Peyer's patch (tissue), 4 donors: ENCODE measurements around the gene LIPC. TPM values are rescaled to one million over a fixed set of nuclear protein-coding genes. Genes with fewer than 3 reads are reported as not detected.
A peak's percentile ranks its signal among the peaks of the same experiment; 100 is the strongest.

ENCODE experiments used
- DNase-seq, 3 donors: peaks; one replicate each; pipeline ENCODE4 v3.0.0-alpha.2; 2017 to 2019
- H3K27ac ChIP-seq, 4 donors: fragments of 200-600 bp; sonication (generic); one replicate each; pipeline ENCODE4 v1.5.1; 2016 to 2019
- H3K27me3 ChIP-seq, 2 donors: fragments of 200-600 bp; sonication (generic); one replicate each; pipeline ENCODE4 v1.5.1; 2019
- H3K36me3 ChIP-seq, 3 donors: fragments of 200-600 bp; sonication (generic); one replicate each; pipeline ENCODE4 v1.5.1; 2016 to 2019
- H3K4me1 ChIP-seq, 4 donors: fragments of 200-600 bp; sonication (generic); one replicate each; pipeline ENCODE4 v1.5.1; 2016 to 2019
- H3K4me3 ChIP-seq, 4 donors: fragments of 200-600 bp; sonication (generic); 1 replicate in 3 of 4; 2 replicates in 1 of 4; pipeline ENCODE4 v1.5.1; 2016 to 2019; ENCODE audit warnings: mild to moderate bottlenecking in 1 of 4
- H3K9me3 ChIP-seq, 4 donors: fragments of 200-600 bp; sonication (generic); one replicate each; pipeline ENCODE4 v1.5.1; 2016 to 2019; ENCODE audit warnings: mild to moderate bottlenecking in 1 of 4
- POLR2A ChIP-seq, 2 donors: fragments of 450-650 bp; IDR thresholded peaks; one replicate each; pipeline ENCODE4 v1.5.1; 2017; ENCODE audit warnings: antibody characterized with exemption in 2 of 2, mild to moderate bottlenecking in 2 of 2, moderate library complexity in 2 of 2
- total RNA-seq, 4 donors: library from RNA; depleted of rRNA; stranded (reverse); fragments of >200 nt; gene quantifications; one replicate each; pipeline ENCODE4 v1.1.0, GENCODE V29; 2016
- TF ChIP-seq, protein P1 (sequence below), 6 experiments: fragments of 450-650 bp in 4 of 6; fragments of 200-600 bp in 2 of 6; sonication (generic) in 1 of 6; IDR thresholded peaks; one replicate each; pipeline ENCODE4 v1.5.1; 2017 to 2019; ENCODE audit warnings: antibody characterized with exemption in 6 of 6, mild to moderate bottlenecking in 3 of 6, moderate library complexity in 1 of 6

LIPC gene
- total RNA-seq, 4 donors from 2014 or later: 0.40 to 8.9 (median 1.0) TPM; not detected in 1

DNA sequence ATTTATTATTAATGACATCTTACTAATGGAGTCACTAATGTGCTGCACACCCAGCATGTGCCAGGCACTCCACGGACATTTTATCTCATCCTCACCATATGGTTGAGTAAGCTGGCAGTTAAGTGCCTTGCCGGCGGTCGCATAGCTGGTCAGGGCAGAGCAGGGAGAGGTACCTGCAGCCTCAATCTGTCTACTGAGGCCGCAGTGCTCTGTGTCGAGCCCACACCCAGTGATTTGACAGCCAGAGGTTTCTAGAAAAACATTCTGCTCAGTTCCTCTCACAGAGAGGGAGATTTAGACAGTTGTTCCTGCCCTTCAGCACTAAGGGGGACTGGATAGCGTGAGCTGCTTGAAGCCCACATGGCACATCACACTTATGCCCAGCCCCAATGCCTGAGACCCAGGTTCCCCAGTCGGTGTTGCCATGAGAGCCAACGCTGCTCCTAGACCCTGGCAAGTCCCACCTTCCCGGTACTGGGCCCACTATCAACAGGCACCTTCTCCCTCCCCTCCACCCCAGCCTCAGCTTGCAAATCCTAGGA, 2.6 kb downstream of the LIPC start:
- no peaks in the 10 kb centered on the region for H3K27me3 ChIP-seq
- no peak for DNase-seq
- no peak for TF ChIP-seq POLR2A (IDR thresholded peaks at IDR 0.05)
- TF ChIP-seq, protein P1, sequence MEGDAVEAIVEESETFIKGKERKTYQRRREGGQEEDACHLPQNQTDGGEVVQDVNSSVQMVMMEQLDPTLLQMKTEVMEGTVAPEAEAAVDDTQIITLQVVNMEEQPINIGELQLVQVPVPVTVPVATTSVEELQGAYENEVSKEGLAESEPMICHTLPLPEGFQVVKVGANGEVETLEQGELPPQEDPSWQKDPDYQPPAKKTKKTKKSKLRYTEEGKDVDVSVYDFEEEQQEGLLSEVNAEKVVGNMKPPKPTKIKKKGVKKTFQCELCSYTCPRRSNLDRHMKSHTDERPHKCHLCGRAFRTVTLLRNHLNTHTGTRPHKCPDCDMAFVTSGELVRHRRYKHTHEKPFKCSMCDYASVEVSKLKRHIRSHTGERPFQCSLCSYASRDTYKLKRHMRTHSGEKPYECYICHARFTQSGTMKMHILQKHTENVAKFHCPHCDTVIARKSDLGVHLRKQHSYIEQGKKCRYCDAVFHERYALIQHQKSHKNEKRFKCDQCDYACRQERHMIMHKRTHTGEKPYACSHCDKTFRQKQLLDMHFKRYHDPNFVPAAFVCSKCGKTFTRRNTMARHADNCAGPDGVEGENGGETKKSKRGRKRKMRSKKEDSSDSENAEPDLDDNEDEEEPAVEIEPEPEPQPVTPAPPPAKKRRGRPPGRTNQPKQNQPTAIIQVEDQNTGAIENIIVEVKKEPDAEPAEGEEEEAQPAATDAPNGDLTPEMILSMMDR (IDR thresholded peaks at IDR 0.05): no peak
- no peak overlapping the region for H3K27ac ChIP-seq
- H3K9me3 ChIP-seq: no peaks in the 10 kb centered on the region
- no peaks in the 10 kb centered on the region for H3K36me3 ChIP-seq
- peaks cover 0 to 8% (median 0%) of the 10 kb centered on the region in 4 donors for H3K4me1 ChIP-seq
- no peak overlapping the region for H3K4me3 ChIP-seq

DNA sequence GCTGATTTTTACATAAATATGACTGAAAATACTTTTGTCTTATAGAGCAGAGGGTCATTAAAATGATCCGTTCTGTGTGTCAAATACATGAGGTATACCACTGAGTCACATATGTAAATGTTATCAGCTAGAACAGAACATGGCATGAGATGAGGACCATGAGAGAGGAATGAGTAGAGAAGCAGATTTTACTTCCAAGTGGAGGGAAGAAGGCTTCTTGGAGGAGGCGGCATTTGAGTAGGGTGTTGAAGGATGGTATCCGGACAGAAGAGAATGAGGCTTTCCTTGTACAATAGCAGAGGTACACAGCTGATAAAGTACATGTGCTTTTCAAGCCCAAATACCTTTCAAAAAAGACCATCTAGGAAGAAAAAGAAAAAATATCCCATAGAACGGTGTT, 4.8 kb downstream of the LIPC start:
- no peak for DNase-seq
- Histone ChIP-seq H3K27ac (no peak overlapping the region), H3K36me3 (no peaks in the 10 kb centered on the region), H3K4me3 (no peak overlapping the region), H3K4me1 (peaks cover 0 to 25% (median 8%) of the 10 kb centered on the region in 4 donors), H3K27me3 (no peaks in the 10 kb centered on the region), H3K9me3 (no peaks in the 10 kb centered on the region)
- TF ChIP-seq POLR2A (IDR thresholded peaks at IDR 0.05): no peak
- TF ChIP-seq, protein P1 (IDR thresholded peaks at IDR 0.05): no peak

DNA sequence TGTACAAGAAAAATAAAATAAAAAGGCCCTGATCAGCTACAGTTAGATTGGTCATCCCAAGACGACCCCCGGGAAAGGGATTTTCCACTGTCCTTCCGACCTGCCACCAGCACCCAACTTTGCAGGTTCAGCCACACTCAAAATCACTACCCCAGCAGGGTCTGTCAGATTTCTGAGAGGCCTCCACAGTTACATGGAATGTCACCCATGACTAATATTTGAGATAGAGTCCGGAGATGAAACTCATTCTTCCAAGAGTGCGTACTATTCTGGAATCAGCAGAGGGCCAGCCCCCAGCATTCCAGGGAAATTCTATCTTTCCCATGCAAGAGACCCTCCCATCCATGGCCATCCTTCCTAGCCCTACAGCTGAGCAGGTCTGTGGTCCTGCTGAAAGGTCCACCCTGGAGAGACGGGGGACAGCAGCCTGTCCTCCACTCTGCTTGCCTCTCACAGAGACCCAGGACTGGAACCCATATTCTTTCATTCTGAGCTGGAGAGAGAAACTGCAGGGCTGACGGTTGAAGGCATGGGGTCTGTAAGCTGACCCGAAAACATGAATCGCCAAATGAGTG, 5.8 kb downstream of the LIPC start:
- Histone ChIP-seq H3K9me3 (no peaks in the 10 kb centered on the region), H3K27me3 (no peaks in the 10 kb centered on the region), H3K36me3 (no peaks in the 10 kb centered on the region), H3K4me1 (peaks cover 0 to 29% (median 8%) of the 10 kb centered on the region in 4 donors), H3K27ac (no peak overlapping the region), H3K4me3 (no peak overlapping the region)
- TF ChIP-seq POLR2A (IDR thresholded peaks at IDR 0.05): no peak
- TF ChIP-seq, protein P1 (IDR thresholded peaks at IDR 0.05): no peak
- no peak for DNase-seq

DNA sequence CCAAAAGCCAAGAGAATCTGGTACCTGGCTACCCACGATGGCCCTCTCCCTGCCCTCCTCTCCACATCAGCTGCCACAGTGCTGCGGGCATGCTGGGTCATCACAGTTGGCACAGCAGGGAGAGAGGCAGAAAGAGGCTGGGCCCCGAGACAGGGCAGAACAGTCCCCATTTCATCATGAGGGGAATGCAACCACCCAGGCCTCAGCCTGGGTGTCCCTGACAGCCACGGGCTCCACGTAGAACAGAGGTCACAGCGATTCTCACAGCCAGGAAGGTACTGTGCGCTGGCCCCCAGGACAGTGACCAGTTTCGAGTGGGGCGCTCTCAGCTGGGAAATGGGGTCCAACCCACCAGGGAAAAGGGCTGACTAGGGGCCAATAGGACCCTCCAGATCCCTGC, 6.3 kb downstream of the LIPC start:
- H3K27me3 ChIP-seq: no peaks in the 10 kb centered on the region
- no peak overlapping the region for H3K4me3 ChIP-seq
- H3K27ac ChIP-seq: no peak overlapping the region
- H3K9me3 ChIP-seq: no peaks in the 10 kb centered on the region
- DNase-seq: no peak
- peaks cover 0 to 29% (median 8%) of the 10 kb centered on the region in 4 donors for H3K4me1 ChIP-seq
- H3K36me3 ChIP-seq: no peaks in the 10 kb centered on the region
- TF ChIP-seq POLR2A (IDR thresholded peaks at IDR 0.05): no peak

DNA sequence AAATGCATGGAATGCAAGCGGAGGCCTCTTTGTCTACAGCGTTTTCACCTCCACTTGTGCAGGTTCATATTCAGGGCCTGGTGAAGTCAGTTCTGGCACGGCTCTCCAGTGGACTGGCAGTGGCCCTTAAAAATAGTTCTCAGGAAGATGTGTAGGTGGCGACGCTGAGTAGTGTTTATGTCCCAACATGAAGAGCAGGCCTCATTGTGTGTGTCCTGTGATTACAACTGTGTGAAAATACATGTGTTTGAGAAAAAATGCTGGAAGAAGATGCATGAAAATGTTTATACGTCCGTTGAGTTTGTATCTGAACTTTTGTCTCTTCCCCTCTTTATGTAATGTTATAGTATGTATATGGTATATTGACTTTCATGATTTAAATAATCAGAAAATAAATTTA, 7.2 kb downstream of the LIPC start:
- H3K4me3 ChIP-seq: no peak overlapping the region
- DNase-seq: peak in 1 of 3 donors; percentile 70
- H3K27ac ChIP-seq: no peak overlapping the region
- no peaks in the 10 kb centered on the region for H3K27me3 ChIP-seq
- H3K36me3 ChIP-seq: no peaks in the 10 kb centered on the region
- H3K4me1 ChIP-seq: peaks cover 0 to 24% (median 8%) of the 10 kb centered on the region in 4 donors
- no peaks in the 10 kb centered on the region for H3K9me3 ChIP-seq
- no peak for TF ChIP-seq POLR2A (IDR thresholded peaks at IDR 0.05)
- TF ChIP-seq, protein P1 (IDR thresholded peaks at IDR 0.05): peak in 3 of 6 experiments; percentile 50 to 59 (median 52)

DNA sequence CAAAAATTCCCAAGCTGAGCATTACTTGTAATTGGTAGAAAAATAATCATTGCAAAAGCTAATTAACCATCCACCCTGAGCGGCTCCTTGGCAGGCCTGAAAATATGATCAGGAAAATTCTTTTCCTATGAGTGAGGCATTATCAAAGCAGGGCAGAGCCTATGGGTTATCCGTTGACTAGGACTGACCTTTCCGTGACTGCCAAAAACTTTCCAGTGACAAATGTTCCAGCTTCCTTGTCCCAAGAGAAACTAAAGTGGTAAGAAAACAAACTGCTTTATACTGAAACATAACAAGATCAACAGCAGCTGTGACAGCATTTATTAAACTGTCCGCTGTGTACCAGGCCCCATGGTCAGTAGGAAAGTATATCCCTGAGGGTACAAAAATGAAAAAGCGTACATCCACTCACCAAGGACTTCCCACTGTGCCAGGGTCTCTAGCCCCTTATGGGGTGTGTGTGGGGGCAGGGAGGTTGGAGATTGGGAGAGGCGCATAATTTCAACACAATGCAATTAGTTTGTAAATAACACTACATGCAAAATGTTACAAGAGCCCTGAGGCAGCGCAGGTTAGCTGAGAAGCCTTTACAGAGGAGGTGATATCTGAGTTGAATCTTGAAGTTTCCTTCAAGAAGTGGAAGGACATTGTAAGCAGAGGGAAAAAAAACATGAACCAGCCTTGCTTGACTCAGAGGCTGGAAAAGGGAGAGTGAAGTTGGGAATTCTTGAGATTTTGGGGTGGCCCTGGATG, 8.5 kb downstream of the LIPC start:
- Histone ChIP-seq H3K27me3 (no peaks in the 10 kb centered on the region), H3K4me3 (no peak overlapping the region), H3K9me3 (no peaks in the 10 kb centered on the region), H3K27ac (peak overlapping the region in 3 of 4 donors; percentile 55 to 74 (median 66)), H3K4me1 (peaks cover 0 to 30% (median 8%) of the 10 kb centered on the region in 4 donors), H3K36me3 (no peaks in the 10 kb centered on the region)
- DNase-seq: peak in 1 of 3 donors; percentile 47
- TF ChIP-seq, protein P1 (IDR thresholded peaks at IDR 0.05): no peak
- no peak for TF ChIP-seq POLR2A (IDR thresholded peaks at IDR 0.05)
